GM13977 (cell line): Measurements from ENCODE around the gene KDF1.

Experiments used
- DNase-seq: peaks from one replicate; pipeline ENCODE4 v3.0.0; 2012; ENCODE audit warnings: low spot score
- CTCF ChIP-seq: IDR thresholded peaks from 2 replicates; pipeline ENCODE4 v1.5.1; 2012; ENCODE audit warnings: mild to moderate bottlenecking, control low read depth; ENCODE audit not compliant: insufficient read depth; ENCODE audit errors: extremely low read depth, missing control alignments
- in situ Hi-C: fragments of 300-500 bp; cut with MboI; formaldehyde crosslinking; loops from one replicate; pipeline ENCODE4 v1.12.0; 2022; ENCODE audit warnings: low sequenced_read_pairs, low pct_unique_long_range_greater_than_20kb, mixed read lengths, inconsistent platforms; ENCODE audit not compliant: unreplicated experiment

The KDF1 gene

GRCh38 chr1:26911399-26912146 lies 48.7 kb downstream of the KDF1 start:
- no peak for DNase-seq
- no peak for TF ChIP-seq CTCF
- in situ Hi-C loops: no loop called here

- TF ChIP-seq CTCF: no peak
- DNase-seq: no peak
- in situ Hi-C loops: no loop called here
Measured at GRCh38 chr1:26910343-26911160, 49.7 kb downstream of the KDF1 start.

- in situ Hi-C loops: no loop called here
- TF ChIP-seq CTCF: no peak
- no peak for DNase-seq
Measured at GRCh38 chr1:26909951-26910342, 50.3 kb downstream of the KDF1 start.

- in situ Hi-C loops: no loop called here
- no peak for DNase-seq
- TF ChIP-seq CTCF: no peak
Measured at GRCh38 chr1:26907071-26907917, 53.0 kb downstream of the KDF1 start.

GRCh38 chr1:26900815-26901511 lies 59.3 kb downstream of the KDF1 start:
- TF ChIP-seq CTCF: no peak
- in situ Hi-C loops: no loop called here
- no peak for DNase-seq
